NB4 (cell line): ENCODE data around the gene PTPN9.

Experiments used
- POLR2A ChIP-seq: IDR thresholded peaks from 2 replicates; pipeline ENCODE4 v1.6.1; 2011; ENCODE audit warnings: mild to moderate bottlenecking; ENCODE audit not compliant: insufficient read length; ENCODE audit errors: extremely low read depth
- TF ChIP-seq, protein P1 (sequence below): IDR thresholded peaks from one replicate; pipeline ENCODE4 v1.5.1; 2012; ENCODE audit warnings: low read depth, low read length

DNA sequence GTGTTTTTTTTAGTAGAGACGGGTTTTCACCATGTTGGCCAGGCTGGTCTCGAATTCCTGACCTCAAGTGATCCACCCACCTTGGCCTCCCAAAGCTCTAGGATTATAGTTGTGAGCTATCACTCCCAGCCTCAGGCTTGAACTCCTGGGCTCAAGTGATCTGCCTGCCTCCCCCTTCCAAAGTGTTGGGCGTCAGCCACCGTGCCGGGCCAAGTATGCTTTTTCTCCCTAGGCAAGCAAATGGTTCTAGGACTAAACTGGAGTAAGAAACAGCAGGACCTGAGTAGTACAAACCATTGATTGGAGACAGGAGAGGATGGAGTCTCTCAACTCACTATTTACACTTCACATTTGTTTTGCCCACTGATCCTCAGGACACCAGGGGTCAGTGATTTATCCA, 4.6 kb upstream of the PTPN9 start:
- TF ChIP-seq, protein P1, sequence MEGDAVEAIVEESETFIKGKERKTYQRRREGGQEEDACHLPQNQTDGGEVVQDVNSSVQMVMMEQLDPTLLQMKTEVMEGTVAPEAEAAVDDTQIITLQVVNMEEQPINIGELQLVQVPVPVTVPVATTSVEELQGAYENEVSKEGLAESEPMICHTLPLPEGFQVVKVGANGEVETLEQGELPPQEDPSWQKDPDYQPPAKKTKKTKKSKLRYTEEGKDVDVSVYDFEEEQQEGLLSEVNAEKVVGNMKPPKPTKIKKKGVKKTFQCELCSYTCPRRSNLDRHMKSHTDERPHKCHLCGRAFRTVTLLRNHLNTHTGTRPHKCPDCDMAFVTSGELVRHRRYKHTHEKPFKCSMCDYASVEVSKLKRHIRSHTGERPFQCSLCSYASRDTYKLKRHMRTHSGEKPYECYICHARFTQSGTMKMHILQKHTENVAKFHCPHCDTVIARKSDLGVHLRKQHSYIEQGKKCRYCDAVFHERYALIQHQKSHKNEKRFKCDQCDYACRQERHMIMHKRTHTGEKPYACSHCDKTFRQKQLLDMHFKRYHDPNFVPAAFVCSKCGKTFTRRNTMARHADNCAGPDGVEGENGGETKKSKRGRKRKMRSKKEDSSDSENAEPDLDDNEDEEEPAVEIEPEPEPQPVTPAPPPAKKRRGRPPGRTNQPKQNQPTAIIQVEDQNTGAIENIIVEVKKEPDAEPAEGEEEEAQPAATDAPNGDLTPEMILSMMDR = no peak
- no peak for TF ChIP-seq POLR2A
